Keratinocyte (primary cell): Measurements from ENCODE around the gene AGPS.

Experiments used
- EZH2 ChIP-seq: IDR thresholded peaks from one replicate; pipeline ENCODE4 v1.6.1; 2012; ENCODE audit warnings: inconsistent platforms, mild to moderate bottlenecking, low read length, moderate library complexity
- TF ChIP-seq, protein P1 (sequence below), 3 experiments: IDR thresholded peaks in 1 of 3; conservative IDR thresholded peaks in 1 of 3; optimal IDR thresholded peaks in 1 of 3; 2 replicates in 2 of 3; 3 replicates in 1 of 3; pipeline versions ENCODE3 to v1.5.1; 2011; ENCODE audit warnings: low read length in 3 of 3, mild to moderate bottlenecking in 3 of 3, moderate library complexity in 2 of 3, control low read depth in 1 of 3, inconsistent platforms in 1 of 3; ENCODE audit not compliant: insufficient read depth in 2 of 3; ENCODE audit errors: extremely low read depth in 1 of 3

DNA sequence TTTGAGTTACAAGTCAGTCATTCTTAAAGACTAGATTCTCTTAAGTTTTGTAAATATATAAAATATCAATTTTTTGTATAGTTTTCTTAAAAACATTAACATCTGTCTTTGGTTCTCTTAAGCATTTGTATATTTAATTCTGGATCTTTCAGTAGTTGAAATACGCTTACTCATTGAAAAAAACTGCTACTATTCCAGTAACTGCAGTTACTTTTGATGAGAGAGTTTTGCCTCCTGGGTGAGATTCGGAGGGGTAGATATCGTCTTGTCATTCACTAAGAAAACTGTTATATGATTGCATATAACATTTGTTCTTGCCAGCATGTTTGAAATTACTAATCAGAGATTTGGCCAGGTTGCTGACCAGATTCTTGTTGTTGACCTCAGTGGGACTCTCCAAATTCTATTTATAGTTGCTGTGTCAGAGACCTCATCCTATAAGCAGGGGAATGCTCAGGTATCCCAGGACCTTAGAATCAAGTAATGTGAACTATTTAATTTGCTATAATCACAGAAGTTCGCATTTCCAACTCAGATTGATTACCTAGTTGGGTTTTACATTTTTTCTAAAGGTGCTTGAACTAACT, 7.9 kb downstream of the AGPS start:
- TF ChIP-seq, protein P1, sequence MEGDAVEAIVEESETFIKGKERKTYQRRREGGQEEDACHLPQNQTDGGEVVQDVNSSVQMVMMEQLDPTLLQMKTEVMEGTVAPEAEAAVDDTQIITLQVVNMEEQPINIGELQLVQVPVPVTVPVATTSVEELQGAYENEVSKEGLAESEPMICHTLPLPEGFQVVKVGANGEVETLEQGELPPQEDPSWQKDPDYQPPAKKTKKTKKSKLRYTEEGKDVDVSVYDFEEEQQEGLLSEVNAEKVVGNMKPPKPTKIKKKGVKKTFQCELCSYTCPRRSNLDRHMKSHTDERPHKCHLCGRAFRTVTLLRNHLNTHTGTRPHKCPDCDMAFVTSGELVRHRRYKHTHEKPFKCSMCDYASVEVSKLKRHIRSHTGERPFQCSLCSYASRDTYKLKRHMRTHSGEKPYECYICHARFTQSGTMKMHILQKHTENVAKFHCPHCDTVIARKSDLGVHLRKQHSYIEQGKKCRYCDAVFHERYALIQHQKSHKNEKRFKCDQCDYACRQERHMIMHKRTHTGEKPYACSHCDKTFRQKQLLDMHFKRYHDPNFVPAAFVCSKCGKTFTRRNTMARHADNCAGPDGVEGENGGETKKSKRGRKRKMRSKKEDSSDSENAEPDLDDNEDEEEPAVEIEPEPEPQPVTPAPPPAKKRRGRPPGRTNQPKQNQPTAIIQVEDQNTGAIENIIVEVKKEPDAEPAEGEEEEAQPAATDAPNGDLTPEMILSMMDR (optimal IDR thresholded peaks at IDR 0.05 in 1 of 3, IDR thresholded peaks at IDR 0.05 in 1 of 3, conservative IDR thresholded peaks at IDR 0.05 in 1 of 3; ENCODE audit: extremely low read depth in 1 of 3, insufficient read depth in 2 of 3, low read length in 3 of 3), result no peak
- TF ChIP-seq EZH2, result no peak
